K562 (cell line): ENCODE data around the gene MAD2L1BP.

Experiments used
- BRD9 ChIP-seq: fragments of 450-650 bp; IDR thresholded peaks from 2 replicates; pipeline ENCODE4 v1.6.1; 2018; ENCODE audit warnings: low read depth; ENCODE audit not compliant: partially characterized antibody
- CBX2 ChIP-seq: fragments of 200-600 bp; sonication (generic); IDR thresholded peaks from one replicate; pipeline ENCODE4 v1.6.1; 2012; ENCODE audit warnings: mild to moderate bottlenecking, low read length, inconsistent platforms; ENCODE audit not compliant: insufficient read depth, poor library complexity, severe bottlenecking
- CEBPB ChIP-seq: fragments of 450-650 bp; IDR thresholded peaks from 2 replicates; pipeline ENCODE4 v1.6.1; 2016; ENCODE audit warnings: missing genetic modification characterization, missing compliant biosample characterization
- FOXJ3 ChIP-seq: sonication (generic); formaldehyde crosslinking; IDR thresholded peaks from 2 replicates; pipeline ENCODE4 v1.4.0; 2020; ENCODE audit warnings: mild to moderate bottlenecking, missing genetic modification reagents
- HDAC6 ChIP-seq: IDR thresholded peaks from 2 replicates; pipeline ENCODE4 v1.6.1; 2012; ENCODE audit warnings: low read depth, mild to moderate bottlenecking, control low read depth, inconsistent platforms, low read length, moderate library complexity
- POLR2AphosphoS5 ChIP-seq: IDR thresholded peaks from 2 replicates; pipeline ENCODE4 v1.6.1; 2011; ENCODE audit warnings: mild to moderate bottlenecking, low read depth, low read length, moderate library complexity; ENCODE audit not compliant: control insufficient read depth, insufficient read depth
- RAD21 ChIP-seq, 2 experiments: fragments of 250-450 bp in 1 of 2; fragments of 450-650 bp in 1 of 2; sonication (Bioruptor Pico) in 1 of 2; formaldehyde crosslinking in 1 of 2; IDR thresholded peaks in 1 of 2; conservative IDR thresholded peaks in 1 of 2; 2 replicates each; pipeline versions ENCODE4 v1.4.0 to v1.8.0; 2020 to 2022; ENCODE audit warnings: mild to moderate bottlenecking in 2 of 2, moderate library complexity in 1 of 2
- ZNF830 ChIP-seq: fragments of 250-450 bp; sonication (Bioruptor Pico); IDR thresholded peaks from 2 replicates; pipeline ENCODE4 v1.5.0; 2021; ENCODE audit warnings: mild to moderate bottlenecking
- TF ChIP-seq, protein P1 (sequence below), 3 experiments: IDR thresholded peaks in 2 of 3; conservative IDR thresholded peaks in 1 of 3; 2 replicates each; pipeline ENCODE4 v1.5.1; 2011 to 2012; ENCODE audit warnings: low read length in 3 of 3, mild to moderate bottlenecking in 3 of 3, control low read depth in 2 of 3, improper control_type of control experiment in 1 of 3, inconsistent platforms in 1 of 3, low read depth in 1 of 3, mixed read lengths in 1 of 3, moderate library complexity in 1 of 3; ENCODE audit not compliant: insufficient read depth in 2 of 3
- TF ChIP-seq, protein P2 (sequence below), 2 experiments: fragments of 450-650 bp; conservative IDR thresholded peaks; 2 replicates each; pipeline ENCODE4 v1.6.1; 2017; ENCODE audit warnings: mild to moderate bottlenecking in 2 of 2, moderate library complexity in 2 of 2

DNA sequence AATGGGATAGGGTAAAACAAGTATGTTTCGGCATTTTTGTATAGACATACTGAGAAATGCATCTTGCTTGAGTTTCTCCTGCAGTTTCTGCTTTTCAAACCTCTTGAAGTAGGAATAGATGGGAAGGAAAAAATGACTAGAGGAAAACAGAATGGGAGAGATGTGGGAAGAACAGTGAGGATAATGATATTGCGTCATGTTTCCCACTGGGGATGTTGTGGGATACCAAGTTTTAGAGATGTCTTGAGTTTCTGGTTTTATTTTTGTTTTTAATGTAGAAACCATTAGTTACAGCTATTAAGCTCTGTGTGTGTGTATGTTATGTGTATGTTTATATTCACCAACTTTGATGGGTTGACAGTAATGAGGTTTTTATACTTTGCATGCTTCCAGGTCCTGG lies 35.0 kb upstream of the MAD2L1BP start:
- TF ChIP-seq POLR2AphosphoS5, result no peak
- TF ChIP-seq RAD21 (CRISPR knock-in tag; conservative IDR thresholded peaks at IDR 0.05 in 1 of 2, IDR thresholded peaks at IDR 0.05 in 1 of 2), result no peak
- TF ChIP-seq BRD9, result no peak
- TF ChIP-seq CEBPB (tag), result peak; percentile 78
- TF ChIP-seq ZNF830, result no peak
- TF ChIP-seq CBX2, result no peak
- TF ChIP-seq, protein P1, sequence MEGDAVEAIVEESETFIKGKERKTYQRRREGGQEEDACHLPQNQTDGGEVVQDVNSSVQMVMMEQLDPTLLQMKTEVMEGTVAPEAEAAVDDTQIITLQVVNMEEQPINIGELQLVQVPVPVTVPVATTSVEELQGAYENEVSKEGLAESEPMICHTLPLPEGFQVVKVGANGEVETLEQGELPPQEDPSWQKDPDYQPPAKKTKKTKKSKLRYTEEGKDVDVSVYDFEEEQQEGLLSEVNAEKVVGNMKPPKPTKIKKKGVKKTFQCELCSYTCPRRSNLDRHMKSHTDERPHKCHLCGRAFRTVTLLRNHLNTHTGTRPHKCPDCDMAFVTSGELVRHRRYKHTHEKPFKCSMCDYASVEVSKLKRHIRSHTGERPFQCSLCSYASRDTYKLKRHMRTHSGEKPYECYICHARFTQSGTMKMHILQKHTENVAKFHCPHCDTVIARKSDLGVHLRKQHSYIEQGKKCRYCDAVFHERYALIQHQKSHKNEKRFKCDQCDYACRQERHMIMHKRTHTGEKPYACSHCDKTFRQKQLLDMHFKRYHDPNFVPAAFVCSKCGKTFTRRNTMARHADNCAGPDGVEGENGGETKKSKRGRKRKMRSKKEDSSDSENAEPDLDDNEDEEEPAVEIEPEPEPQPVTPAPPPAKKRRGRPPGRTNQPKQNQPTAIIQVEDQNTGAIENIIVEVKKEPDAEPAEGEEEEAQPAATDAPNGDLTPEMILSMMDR (IDR thresholded peaks at IDR 0.05 in 2 of 3, conservative IDR thresholded peaks at IDR 0.05 in 1 of 3; ENCODE audit: insufficient read depth in 2 of 3, low read depth in 1 of 3, low read length in 3 of 3), result no peak
- TF ChIP-seq, protein P2, sequence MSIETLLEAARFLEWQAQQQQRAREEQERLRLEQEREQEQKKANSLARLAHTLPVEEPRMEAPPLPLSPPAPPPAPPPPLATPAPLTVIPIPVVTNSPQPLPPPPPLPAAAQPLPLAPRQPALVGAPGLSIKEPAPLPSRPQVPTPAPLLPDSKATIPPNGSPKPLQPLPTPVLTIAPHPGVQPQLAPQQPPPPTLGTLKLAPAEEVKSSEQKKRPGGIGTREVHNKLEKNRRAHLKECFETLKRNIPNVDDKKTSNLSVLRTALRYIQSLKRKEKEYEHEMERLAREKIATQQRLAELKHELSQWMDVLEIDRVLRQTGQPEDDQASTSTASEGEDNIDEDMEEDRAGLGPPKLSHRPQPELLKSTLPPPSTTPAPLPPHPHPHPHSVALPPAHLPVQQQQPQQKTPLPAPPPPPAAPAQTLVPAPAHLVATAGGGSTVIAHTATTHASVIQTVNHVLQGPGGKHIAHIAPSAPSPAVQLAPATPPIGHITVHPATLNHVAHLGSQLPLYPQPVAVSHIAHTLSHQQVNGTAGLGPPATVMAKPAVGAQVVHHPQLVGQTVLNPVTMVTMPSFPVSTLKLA (conservative IDR thresholded peaks at IDR 0.05), result no peak
- no peak for TF ChIP-seq HDAC6
- no peak for TF ChIP-seq FOXJ3 (CRISPR knock-in tag)
